Nephron progenitor cell (in vitro differentiated cells): ENCODE data around the gene ALPL.

ENCODE experiments used
- DNase-seq: peaks from one replicate; pipeline ENCODE4 v3.0.0; 2021
- H3K27ac Mint-ChIP-seq: 2 replicates; pipeline ENCODE4 v1.8.0; 2021; ENCODE audit warnings: mild to moderate bottlenecking, moderate library complexity, mixed read lengths
- H3K27me3 Mint-ChIP-seq: 2 replicates; pipeline ENCODE4 v1.8.0; 2021; ENCODE audit warnings: mild to moderate bottlenecking, low read depth, mixed read lengths; ENCODE audit not compliant: poor library complexity
- H3K36me3 Mint-ChIP-seq: 2 replicates; pipeline ENCODE4 v1.8.0; 2021; ENCODE audit warnings: low read depth, mixed read lengths
- H3K4me1 Mint-ChIP-seq: 2 replicates; pipeline ENCODE4 v1.8.0; 2021; ENCODE audit warnings: mixed read lengths
- H3K4me3 Mint-ChIP-seq: 2 replicates; pipeline ENCODE4 v1.8.0; 2021; ENCODE audit warnings: mild to moderate bottlenecking, moderate library complexity, mixed read lengths
- H3K9me3 Mint-ChIP-seq: 2 replicates; pipeline ENCODE4 v1.8.0; 2021; ENCODE audit warnings: mild to moderate bottlenecking, moderate library complexity, mixed read lengths
- CTCF ChIP-seq: fragments of 200-600 bp; sonication (generic); IDR thresholded peaks from 2 replicates; pipeline ENCODE4 v1.5.0; 2021; ENCODE audit warnings: antibody characterized with exemption

Gene ALPL

GRCh38 chr1:21568809-21569385 is 59.7 kb downstream of the ALPL start:
- TF ChIP-seq CTCF = no peak
- Mint-ChIP-seq H3K4me3 (peak overlapping the region; percentile 35), H3K4me1 (peaks cover 64% of the 10 kb centered on the region), H3K27ac (peak overlapping the region; percentile 92), H3K9me3 (no peaks in the 10 kb centered on the region), H3K36me3 (no peaks in the 10 kb centered on the region), H3K27me3 (peaks cover 9% of the 10 kb centered on the region)
- peak; percentile 29 for DNase-seq

GRCh38 chr1:21569820-21570527 is 60.8 kb downstream of the ALPL start:
- H3K27me3 Mint-ChIP-seq = peaks cover 4% of the 10 kb centered on the region
- peaks cover 68% of the 10 kb centered on the region for H3K4me1 Mint-ChIP-seq
- peak; percentile 31 for DNase-seq
- peak overlapping the region; percentile 10 for H3K4me3 Mint-ChIP-seq
- H3K9me3 Mint-ChIP-seq = no peaks in the 10 kb centered on the region
- no peak for TF ChIP-seq CTCF
- no peaks in the 10 kb centered on the region for H3K36me3 Mint-ChIP-seq
- H3K27ac Mint-ChIP-seq = no peak overlapping the region

GRCh38 chr1:21570528-21570875 is 61.3 kb downstream of the ALPL start:
- no peak for TF ChIP-seq CTCF
- no peak overlapping the region for H3K27ac Mint-ChIP-seq
- no peaks in the 10 kb centered on the region for H3K36me3 Mint-ChIP-seq
- peaks cover 4% of the 10 kb centered on the region for H3K27me3 Mint-ChIP-seq
- no peak overlapping the region for H3K4me3 Mint-ChIP-seq
- no peak for DNase-seq
- no peaks in the 10 kb centered on the region for H3K9me3 Mint-ChIP-seq
- H3K4me1 Mint-ChIP-seq = peaks cover 68% of the 10 kb centered on the region

- peaks cover 64% of the 10 kb centered on the region for H3K4me1 Mint-ChIP-seq
- TF ChIP-seq CTCF = no peak
- no peaks in the 10 kb centered on the region for H3K9me3 Mint-ChIP-seq
- no peak overlapping the region for H3K27ac Mint-ChIP-seq
- H3K36me3 Mint-ChIP-seq = no peaks in the 10 kb centered on the region
- DNase-seq = no peak
- peaks cover 6% of the 10 kb centered on the region for H3K27me3 Mint-ChIP-seq
- H3K4me3 Mint-ChIP-seq = no peak overlapping the region
Measured at GRCh38 chr1:21570885-21571284, 61.7 kb downstream of the ALPL start.

- H3K9me3 Mint-ChIP-seq = no peaks in the 10 kb centered on the region
Measured at GRCh38 chr1:21572221-21572620, 63.0 kb downstream of the ALPL start.

More at GRCh38 chr1:21572221-21572620, 63.0 kb downstream of the ALPL start:
- TF ChIP-seq CTCF = no peak
- Mint-ChIP-seq H3K27ac (no peak overlapping the region), H3K27me3 (peaks cover 10% of the 10 kb centered on the region), H3K36me3 (no peaks in the 10 kb centered on the region), H3K4me3 (no peak overlapping the region), H3K4me1 (peaks cover 56% of the 10 kb centered on the region)
- no peak for DNase-seq
